Loucy (cell line): Measurements from ENCODE around the gene KIF3C.

Source experiments
- H2AFZ ChIP-seq: fragments of 200-600 bp; sonication (generic); 2 replicates; pipeline ENCODE4 v1.6.0; 2016; ENCODE audit warnings: antibody characterized with exemption, mild to moderate bottlenecking, low read length, moderate library complexity
- H3F3A ChIP-seq: fragments of 200-600 bp; 2 replicates; pipeline ENCODE4 v1.6.0; 2016; ENCODE audit warnings: antibody characterized with exemption, low read depth, mild to moderate bottlenecking
- H3K27me3 ChIP-seq: fragments of 200-600 bp; sonication (generic); 2 replicates; pipeline ENCODE4 v1.6.1; 2014; ENCODE audit warnings: low read length, mild to moderate bottlenecking; ENCODE audit not compliant: insufficient read depth, poor library complexity, severe bottlenecking
- H3K36me3 ChIP-seq: fragments of 200-600 bp; sonication (generic); 2 replicates; pipeline ENCODE4 v1.6.1; 2016; ENCODE audit warnings: low read length; ENCODE audit not compliant: insufficient read depth
- H3K4me1 ChIP-seq: fragments of 200-600 bp; sonication (generic); 2 replicates; pipeline ENCODE4 v1.5.1; 2014; ENCODE audit warnings: low read length, mild to moderate bottlenecking; ENCODE audit not compliant: insufficient read depth, poor library complexity, severe bottlenecking
- H3K4me2 ChIP-seq: fragments of 200-600 bp; sonication (generic); 2 replicates; pipeline ENCODE4 v1.6.0; 2014; ENCODE audit warnings: antibody characterized with exemption, low read length, low read depth, mild to moderate bottlenecking; ENCODE audit not compliant: poor library complexity, severe bottlenecking
- H3K4me3 ChIP-seq: fragments of 200-600 bp; sonication (generic); 2 replicates; pipeline ENCODE4 v1.5.1; 2014; ENCODE audit warnings: low read length, mild to moderate bottlenecking, mixed read lengths; ENCODE audit not compliant: poor library complexity, severe bottlenecking
- H3K79me2 ChIP-seq: fragments of 200-600 bp; sonication (generic); 2 replicates; pipeline ENCODE4 v1.6.1; 2014; ENCODE audit warnings: low read length; ENCODE audit not compliant: insufficient read depth
- H3K9ac ChIP-seq: fragments of 200-600 bp; sonication (generic); 2 replicates; pipeline ENCODE4 v1.6.0; 2014; ENCODE audit warnings: mild to moderate bottlenecking, low read depth, low read length, moderate library complexity; ENCODE audit not compliant: poor library complexity, severe bottlenecking
- H3K9me2 ChIP-seq: fragments of 200-600 bp; sonication (generic); replicated peaks from 2 replicates; pipeline ENCODE4 v1.6.1; 2016; ENCODE audit warnings: low read depth, low read length, mixed read lengths
- H3K9me3 ChIP-seq: fragments of 200-600 bp; sonication (generic); 2 replicates; pipeline ENCODE4 v1.6.1; 2014; ENCODE audit warnings: mild to moderate bottlenecking, antibody characterized with exemption, low read length, low read depth; ENCODE audit not compliant: insufficient read depth
- H4K20me1 ChIP-seq: fragments of 200-600 bp; sonication (generic); 2 replicates; pipeline ENCODE4 v1.6.0; 2014; ENCODE audit warnings: antibody characterized with exemption, low read length, mild to moderate bottlenecking; ENCODE audit not compliant: insufficient read depth, poor library complexity, severe bottlenecking
- EZH2phosphoT487 ChIP-seq: fragments of 200-600 bp; IDR thresholded peaks from 2 replicates; pipeline ENCODE4 v1.6.1; 2018; ENCODE audit warnings: antibody characterized with exemption, mild to moderate bottlenecking, moderate library complexity, borderline replicate concordance
- TF ChIP-seq, protein P1 (sequence below): fragments of 200-600 bp; sonication (generic); conservative IDR thresholded peaks from 2 replicates; pipeline ENCODE4 v1.5.1; 2014; ENCODE audit warnings: mild to moderate bottlenecking, antibody characterized with exemption, low read length

Gene KIF3C

DNA sequence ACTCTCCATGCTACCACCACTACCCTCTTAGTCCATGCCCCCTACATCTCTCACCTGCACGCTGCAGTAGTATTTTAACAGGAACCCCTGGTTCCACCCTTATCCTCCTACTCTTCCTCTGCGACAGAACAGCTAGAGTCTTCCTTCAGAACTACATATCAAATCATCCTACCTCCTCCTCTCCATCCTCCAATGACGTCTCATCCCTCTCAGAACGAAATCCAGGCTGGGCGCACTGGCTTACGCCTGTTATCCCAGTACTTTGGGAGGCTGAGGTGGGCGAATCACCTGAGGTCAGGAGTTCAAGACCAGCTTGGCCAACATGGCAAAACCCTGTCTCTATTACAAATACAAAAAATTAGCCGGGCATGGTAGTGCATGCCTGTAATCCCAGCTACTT, 10.3 kb upstream of the KIF3C start:
- Histone ChIP-seq H4K20me1 (no peaks in the 10 kb centered on the region), H3K4me1 (no peaks in the 10 kb centered on the region), H3K4me2 (no peak overlapping the region), H3K79me2 (no peaks in the 10 kb centered on the region), H3F3A (no peaks in the 10 kb centered on the region), H3K9me2 (no peaks in the 10 kb centered on the region), H3K4me3 (no peak overlapping the region), H2AFZ (no peak overlapping the region), H3K36me3 (no peaks in the 10 kb centered on the region), H3K9me3 (no peaks in the 10 kb centered on the region), H3K9ac (no peak overlapping the region), H3K27me3 (no peaks in the 10 kb centered on the region)
- no peak for TF ChIP-seq EZH2phosphoT487
- TF ChIP-seq, protein P1, sequence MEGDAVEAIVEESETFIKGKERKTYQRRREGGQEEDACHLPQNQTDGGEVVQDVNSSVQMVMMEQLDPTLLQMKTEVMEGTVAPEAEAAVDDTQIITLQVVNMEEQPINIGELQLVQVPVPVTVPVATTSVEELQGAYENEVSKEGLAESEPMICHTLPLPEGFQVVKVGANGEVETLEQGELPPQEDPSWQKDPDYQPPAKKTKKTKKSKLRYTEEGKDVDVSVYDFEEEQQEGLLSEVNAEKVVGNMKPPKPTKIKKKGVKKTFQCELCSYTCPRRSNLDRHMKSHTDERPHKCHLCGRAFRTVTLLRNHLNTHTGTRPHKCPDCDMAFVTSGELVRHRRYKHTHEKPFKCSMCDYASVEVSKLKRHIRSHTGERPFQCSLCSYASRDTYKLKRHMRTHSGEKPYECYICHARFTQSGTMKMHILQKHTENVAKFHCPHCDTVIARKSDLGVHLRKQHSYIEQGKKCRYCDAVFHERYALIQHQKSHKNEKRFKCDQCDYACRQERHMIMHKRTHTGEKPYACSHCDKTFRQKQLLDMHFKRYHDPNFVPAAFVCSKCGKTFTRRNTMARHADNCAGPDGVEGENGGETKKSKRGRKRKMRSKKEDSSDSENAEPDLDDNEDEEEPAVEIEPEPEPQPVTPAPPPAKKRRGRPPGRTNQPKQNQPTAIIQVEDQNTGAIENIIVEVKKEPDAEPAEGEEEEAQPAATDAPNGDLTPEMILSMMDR = no peak

DNA sequence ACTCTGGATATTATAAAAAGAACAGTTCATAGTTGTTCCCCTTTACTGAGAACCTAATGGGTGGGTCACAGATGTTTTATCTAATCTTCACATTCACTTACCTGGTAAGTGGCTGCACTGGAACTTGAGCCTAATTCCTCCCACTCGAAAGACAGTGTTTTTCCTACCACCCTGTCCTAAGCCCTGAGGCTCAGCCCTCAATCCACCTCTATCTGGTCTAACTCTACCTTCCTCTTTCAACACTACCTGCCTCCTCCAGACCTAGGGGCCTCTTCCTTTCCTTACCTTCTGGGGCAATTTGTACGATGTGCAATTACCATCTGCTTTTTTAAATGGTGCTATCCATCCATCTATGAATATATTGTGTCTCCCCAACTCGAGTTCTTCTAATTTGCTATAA, 9.7 kb upstream of the KIF3C start:
- Histone ChIP-seq H3K4me3 (no peak overlapping the region), H2AFZ (no peak overlapping the region), H3K9me3 (no peaks in the 10 kb centered on the region), H3K79me2 (no peaks in the 10 kb centered on the region), H3K4me2 (peak overlapping the region; percentile 46), H3K9ac (no peak overlapping the region), H3K4me1 (no peaks in the 10 kb centered on the region), H3K27me3 (no peaks in the 10 kb centered on the region), H3K36me3 (no peaks in the 10 kb centered on the region), H3F3A (no peaks in the 10 kb centered on the region), H4K20me1 (no peaks in the 10 kb centered on the region), H3K9me2 (no peaks in the 10 kb centered on the region)
- TF ChIP-seq, protein P1 = no peak
- TF ChIP-seq EZH2phosphoT487 = no peak

DNA sequence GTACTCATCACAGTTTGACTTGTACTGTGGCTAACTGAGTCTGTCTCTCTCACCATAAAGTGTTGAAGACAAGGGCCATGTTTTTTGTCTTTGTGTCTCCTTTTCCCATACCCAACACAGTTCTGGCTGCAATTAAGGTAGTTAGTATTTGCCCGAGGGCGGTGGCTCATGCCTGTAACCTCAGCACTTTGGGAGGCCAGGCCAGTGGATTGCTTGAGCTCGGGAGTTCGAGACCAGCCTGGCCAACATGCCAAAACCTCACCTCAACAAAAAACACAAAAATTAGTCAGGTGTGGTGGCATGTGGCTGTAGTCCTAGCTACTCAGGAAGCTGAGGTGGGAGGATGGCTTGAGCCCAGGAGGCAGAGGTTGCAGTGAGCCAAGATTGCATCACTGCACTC, 6.9 kb upstream of the KIF3C start:
- H3K4me1 ChIP-seq = no peaks in the 10 kb centered on the region
- H3K9ac ChIP-seq = no peak overlapping the region
- H4K20me1 ChIP-seq = no peaks in the 10 kb centered on the region
- H3F3A ChIP-seq = no peaks in the 10 kb centered on the region
- no peaks in the 10 kb centered on the region for H3K9me3 ChIP-seq
- H3K4me3 ChIP-seq = no peak overlapping the region
- H3K79me2 ChIP-seq = no peaks in the 10 kb centered on the region
- no peaks in the 10 kb centered on the region for H3K27me3 ChIP-seq
- no peak overlapping the region for H2AFZ ChIP-seq
- H3K4me2 ChIP-seq = no peak overlapping the region
- H3K36me3 ChIP-seq = no peaks in the 10 kb centered on the region
- no peaks in the 10 kb centered on the region for H3K9me2 ChIP-seq
- TF ChIP-seq, protein P1 = no peak
- TF ChIP-seq EZH2phosphoT487 = no peak
